ENCODE results near the gene MANBA.

Gene MANBA

GRCh38 chr4:102616636-102617035 is 144.1 kb downstream of the MANBA start:
- no peak for DNase-seq

GRCh38 chr4:102614801-102615200 is 146.0 kb downstream of the MANBA start:
- no peak for DNase-seq

- no peak for DNase-seq
Measured at GRCh38 chr4:102612824-102613366, 147.9 kb downstream of the MANBA start.

GRCh38 chr4:102612210-102612609 is 148.6 kb downstream of the MANBA start:
- DNase-seq: no peak

- no peak for DNase-seq
Measured at GRCh38 chr4:102610476-102610875, 150.3 kb downstream of the MANBA start.

- DNase-seq: no peak
Measured at GRCh38 chr4:102610007-102610406, 150.8 kb downstream of the MANBA start.

- no peak for DNase-seq
Measured at GRCh38 chr4:102608190-102608589, 152.6 kb downstream of the MANBA start.

GRCh38 chr4:102606846-102607450 is 153.8 kb downstream of the MANBA start:
- no peak for DNase-seq

- DNase-seq: no peak
Measured at GRCh38 chr4:102606261-102606660, 154.5 kb downstream of the MANBA start.

- no peak for DNase-seq
Measured at GRCh38 chr4:102604222-102604940, 156.4 kb downstream of the MANBA start.

- no peak for DNase-seq
Measured at GRCh38 chr4:102601586-102602227, 159.1 kb downstream of the MANBA start.

GRCh38 chr4:102600689-102601088 is 160.1 kb downstream of the MANBA start:
- no peak for DNase-seq

GRCh38 chr4:102599886-102600285 is 160.9 kb downstream of the MANBA start:
- no peak for DNase-seq

GRCh38 chr4:102599455-102599854 is 161.3 kb downstream of the MANBA start:
- DNase-seq: no peak

GRCh38 chr4:102598762-102599374 is 161.9 kb downstream of the MANBA start:
- DNase-seq: no peak

- DNase-seq: no peak
Measured at GRCh38 chr4:102598086-102598761, 162.5 kb downstream of the MANBA start.

- DNase-seq: no peak
Measured at GRCh38 chr4:102596532-102596931, 164.2 kb downstream of the MANBA start.

- no peak for DNase-seq
Measured at GRCh38 chr4:102594000-102594399, 166.8 kb downstream of the MANBA start.

- DNase-seq: no peak
Measured at GRCh38 chr4:102593147-102593546, 167.6 kb downstream of the MANBA start.

- no peak for DNase-seq
Measured at GRCh38 chr4:102592256-102592655, 168.5 kb downstream of the MANBA start.

- no peak for DNase-seq
Measured at GRCh38 chr4:102589743-102590142, 171.0 kb downstream of the MANBA start.

GRCh38 chr4:102586644-102587021 is 174.1 kb downstream of the MANBA start:
- no peak for DNase-seq

Measured in NCI-H226 (cell line).